HEK293 (cell line): ENCODE measurements around the gene ADGRL1.
"Not testable (repeated sequence)": the region's sequence is repeated elsewhere in the genome, so short reads cannot be mapped to it uniquely, and the experiment has no call there.

ENCODE experiments used
- CTCF ChIA-PET: fragments of 350-600 bp; formaldehyde crosslinking; extraction: SDS; loops from one replicate; lab custom pipeline; 2021; ENCODE audit warnings: antibody characterized with exemption; lab: Yijun Ruan, JAX
- POLR2A ChIA-PET: fragments of 300-600 bp; formaldehyde crosslinking; extraction: SDS; loops from one replicate; lab custom pipeline; 2020; ENCODE audit warnings: antibody characterized with exemption, inconsistent platforms; lab: Yijun Ruan, JAX
- H3K27ac ChIP-seq: fragments of 200-500 bp; sonication (Bioruptor generic); 2 replicates; pipeline ENCODE4 v1.5.1; 2014; ENCODE audit warnings: low read depth, low read length, control low read depth, inconsistent platforms; ENCODE audit errors: extremely low read depth
- H3K36me3 ChIP-seq, 2 experiments: fragments of 200-500 bp in 1 of 2; sonication (Bioruptor generic) in 1 of 2; 1 replicate in 1 of 2; 2 replicates in 1 of 2; pipeline ENCODE4 v1.5.1; 2014 to 2017; ENCODE audit warnings: inconsistent platforms in 2 of 2, low read length in 2 of 2; ENCODE audit not compliant: control insufficient read depth in 2 of 2, insufficient read depth in 1 of 2
- H3K4me1 ChIP-seq: fragments of 200-500 bp; sonication (Bioruptor generic); 2 replicates; pipeline ENCODE4 v1.5.1; 2014; ENCODE audit warnings: mild to moderate bottlenecking, low read length, inconsistent platforms; ENCODE audit not compliant: control insufficient read depth, insufficient read depth
- H3K4me3 ChIP-seq: 2 replicates; pipeline ENCODE4 v1.5.1; 2011; ENCODE audit warnings: low read depth, mild to moderate bottlenecking, control low read depth, low read length, moderate library complexity
- H3K9me3 ChIP-seq: fragments of 200-500 bp; sonication (Bioruptor generic); 2 replicates; pipeline ENCODE4 v1.5.1; 2014; ENCODE audit warnings: low read depth, low read length, inconsistent platforms; ENCODE audit not compliant: control insufficient read depth, insufficient read depth
- IKZF3 ChIP-seq: fragments of 450-650 bp; IDR thresholded peaks from 2 replicates; pipeline ENCODE4 v1.5.0; 2018; ENCODE audit warnings: missing biosample characterization, mild to moderate bottlenecking, missing genetic modification characterization, moderate library complexity
- ZNF121 ChIP-seq: fragments of 450-650 bp; formaldehyde crosslinking; IDR thresholded peaks from 2 replicates; pipeline ENCODE4 v1.5.1; 2016; ENCODE audit warnings: missing biosample characterization, missing genetic modification characterization
- ZNF157 ChIP-seq: fragments of 450-650 bp; formaldehyde crosslinking; IDR thresholded peaks from 2 replicates; pipeline ENCODE4 v1.5.1; 2016; ENCODE audit warnings: missing biosample characterization, missing genetic modification characterization
- ZNF37A ChIP-seq: fragments of 450-650 bp; IDR thresholded peaks from 2 replicates; pipeline ENCODE4 v1.5.1; 2018; ENCODE audit warnings: missing biosample characterization, missing genetic modification characterization
- TF ChIP-seq, protein P1 (sequence below): fragments of 450-650 bp; formaldehyde crosslinking; IDR thresholded peaks from 2 replicates; pipeline ENCODE4 v1.5.1; 2016; ENCODE audit warnings: missing biosample characterization, missing genetic modification characterization

The ADGRL1 gene

DNA sequence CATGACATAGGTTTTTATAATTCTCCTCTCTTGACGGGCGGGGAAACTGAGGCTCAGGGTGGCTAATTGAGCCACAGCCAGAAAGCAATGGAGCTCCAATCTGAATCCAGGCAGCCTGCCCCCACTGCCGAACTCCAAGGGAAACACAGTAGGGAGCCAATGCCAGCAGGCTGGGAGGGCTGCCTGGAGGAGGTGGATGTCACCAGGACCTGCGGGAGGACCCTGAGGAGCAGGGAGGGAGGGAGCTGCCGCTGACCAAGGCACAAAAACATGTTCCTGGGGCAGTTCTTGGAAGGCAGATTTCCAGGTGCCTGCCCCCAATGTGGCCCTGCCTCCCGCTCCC lies 41.2 kb upstream of the ADGRL1 start:
- H3K36me3 ChIP-seq, POLR2A ChIA-PET, H3K27ac ChIP-seq, H3K9me3 ChIP-seq, H3K4me3 ChIP-seq, H3K4me1 ChIP-seq: not testable (repeated sequence)
- CTCF ChIA-PET: interaction anchor here (0.6 kb wide), 1 partner anchor 33 kb away, joined by 5 read pairs; no protein-coding TSS in a partner anchor
- peak; percentile 31; the same call in 1 of the 2 replicates for TF ChIP-seq IKZF3 (tag by site-specific recombination)

DNA sequence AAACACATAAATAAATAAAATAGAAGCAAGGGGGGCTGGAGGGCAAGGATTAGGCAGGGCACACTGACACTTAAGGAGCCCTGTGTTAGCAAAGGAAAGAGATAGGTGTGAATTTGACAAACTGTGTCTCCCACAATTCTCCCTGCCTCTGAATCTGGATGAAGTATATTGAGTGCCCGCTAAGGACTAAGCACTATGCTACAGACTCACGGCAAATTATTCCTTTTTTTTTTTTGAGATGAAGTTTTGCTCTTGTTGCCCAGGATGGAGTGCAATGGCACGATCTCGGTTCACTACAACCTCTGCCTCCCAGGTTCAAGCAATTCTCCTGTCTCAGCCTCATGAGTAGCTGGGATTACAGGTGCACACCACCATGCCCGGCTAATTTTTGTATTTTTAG lies 38.4 kb upstream of the ADGRL1 start:
- H3K4me3 ChIP-seq, H3K36me3 ChIP-seq, POLR2A ChIA-PET, H3K9me3 ChIP-seq, H3K27ac ChIP-seq, H3K4me1 ChIP-seq: not testable (repeated sequence)
- peak; percentile 98 for TF ChIP-seq ZNF157 (tag by site-specific recombination)
- CTCF ChIA-PET: interaction anchor here (1.0 kb wide), 1 partner anchor 44 kb away, joined by 3 read pairs; no protein-coding TSS in a partner anchor

DNA sequence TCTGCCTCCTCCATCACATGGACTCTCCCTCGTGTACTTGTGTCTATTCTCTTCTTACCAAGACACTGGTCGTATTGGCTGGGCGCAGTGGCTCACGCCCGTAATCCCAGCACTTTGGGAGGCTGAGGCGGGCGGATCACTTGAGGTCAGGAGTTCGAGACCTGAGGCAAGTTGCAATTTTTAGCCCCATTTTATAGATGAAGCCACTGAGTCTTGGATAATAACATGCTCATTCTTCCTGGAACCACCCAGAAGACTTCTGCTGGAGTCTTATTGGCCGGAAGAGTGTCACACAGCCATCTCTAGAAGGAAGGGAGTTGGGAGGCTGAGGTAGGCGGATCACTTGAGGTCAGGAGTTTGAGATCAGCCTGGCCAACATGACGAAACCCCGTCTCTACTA lies 37.7 kb upstream of the ADGRL1 start:
- H3K27ac ChIP-seq, H3K4me1 ChIP-seq, H3K4me3 ChIP-seq, POLR2A ChIA-PET, H3K9me3 ChIP-seq, H3K36me3 ChIP-seq: not testable (repeated sequence)
- CTCF ChIA-PET: interaction anchor here (1.0 kb wide), 1 partner anchor 43 kb away, joined by 3 read pairs; no protein-coding TSS in a partner anchor

DNA sequence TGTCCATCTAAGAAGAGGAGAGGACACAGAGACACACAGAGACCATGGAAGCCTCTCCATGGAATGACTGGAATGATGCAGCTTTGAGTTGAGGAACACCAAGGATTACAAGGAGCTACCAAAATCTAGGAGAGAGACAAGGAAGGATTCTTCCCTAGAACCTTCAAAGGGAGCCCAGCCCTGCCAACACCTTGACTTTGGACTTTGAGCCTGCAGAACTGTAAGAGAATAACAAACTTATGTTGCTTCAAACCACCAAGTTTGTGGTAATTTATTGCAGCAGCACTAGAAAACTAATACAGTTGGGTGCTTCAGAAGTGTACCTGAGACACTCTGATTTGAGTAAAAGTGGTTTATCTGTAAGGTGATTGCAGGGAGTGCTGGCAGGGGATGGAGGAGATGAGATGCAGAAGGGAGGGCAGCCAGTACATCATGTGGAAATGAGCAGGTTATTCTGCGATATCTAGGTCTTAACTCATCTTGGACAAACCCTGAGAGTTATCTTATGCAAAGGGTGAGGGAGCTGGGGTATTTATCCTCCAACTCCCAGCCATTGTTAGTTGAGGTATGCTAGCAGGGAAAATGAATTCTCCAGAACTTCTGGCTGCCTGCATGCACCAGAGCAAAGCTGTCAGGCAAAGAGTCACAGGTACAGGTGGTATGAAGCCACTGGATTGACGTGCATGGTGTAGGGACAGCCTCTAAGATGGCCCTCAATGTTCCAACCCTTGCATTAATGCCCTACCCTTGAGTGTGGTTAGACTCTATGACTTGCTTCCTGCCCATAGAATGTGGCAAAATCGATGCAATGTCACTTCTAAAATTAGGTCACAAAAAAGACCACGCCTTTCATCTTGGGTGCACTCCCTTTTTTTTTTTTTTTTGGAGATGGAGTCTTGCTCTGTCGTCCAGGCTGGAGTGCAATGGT lies 31.3 kb upstream of the ADGRL1 start:
- H3K9me3 ChIP-seq: no peaks in the 10 kb centered on the region
- peak; percentile 92; the same call in 1 of the 2 replicates for TF ChIP-seq ZNF37A (tag by site-specific recombination)
- TF ChIP-seq, protein P1, sequence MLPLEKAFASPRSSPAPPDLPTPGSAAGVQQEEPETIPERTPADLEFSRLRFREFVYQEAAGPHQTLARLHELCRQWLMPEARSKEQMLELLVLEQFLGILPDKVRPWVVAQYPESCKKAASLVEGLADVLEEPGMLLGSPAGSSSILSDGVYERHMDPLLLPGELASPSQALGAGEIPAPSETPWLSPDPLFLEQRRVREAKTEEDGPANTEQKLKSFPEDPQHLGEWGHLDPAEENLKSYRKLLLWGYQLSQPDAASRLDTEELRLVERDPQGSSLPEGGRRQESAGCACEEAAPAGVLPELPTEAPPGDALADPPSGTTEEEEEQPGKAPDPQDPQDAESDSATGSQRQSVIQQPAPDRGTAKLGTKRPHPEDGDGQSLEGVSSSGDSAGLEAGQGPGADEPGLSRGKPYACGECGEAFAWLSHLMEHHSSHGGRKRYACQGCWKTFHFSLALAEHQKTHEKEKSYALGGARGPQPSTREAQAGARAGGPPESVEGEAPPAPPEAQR (tag by site-specific recombination): no peak
- TF ChIP-seq, all 188 proteins: peak for 1
- Histone ChIP-seq H3K36me3 (no peaks in the 10 kb centered on the region), H3K27ac (no peak overlapping the region), H3K4me1 (no peaks in the 10 kb centered on the region), H3K4me3 (no peak overlapping the region)
- ChIA-PET POLR2A (no interaction called here), CTCF (interaction anchor here (0.6 kb wide), 1 partner anchor 45 kb away, joined by 7 read pairs; no protein-coding TSS in a partner anchor)

DNA sequence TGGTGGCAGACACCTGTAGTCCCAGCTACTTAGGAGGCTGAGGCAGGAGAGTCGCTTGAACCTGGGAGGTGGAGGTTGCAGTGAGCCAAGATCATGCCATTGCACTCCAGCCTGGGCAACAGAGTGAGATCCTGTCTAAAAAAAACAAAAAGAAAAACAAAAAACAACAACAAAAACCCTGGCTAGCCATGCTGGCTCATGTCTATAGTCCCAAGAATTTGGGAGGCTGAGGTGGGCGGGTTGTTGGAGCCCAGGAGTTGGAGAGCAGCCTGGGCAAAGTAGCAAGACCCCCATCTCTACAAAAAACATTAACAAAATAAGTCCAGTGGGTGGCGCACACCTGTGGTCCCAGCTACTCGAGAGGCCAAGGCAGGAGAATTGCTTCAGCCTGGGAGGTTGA lies 27.0 kb upstream of the ADGRL1 start:
- POLR2A ChIA-PET: not testable (repeated sequence)

DNA sequence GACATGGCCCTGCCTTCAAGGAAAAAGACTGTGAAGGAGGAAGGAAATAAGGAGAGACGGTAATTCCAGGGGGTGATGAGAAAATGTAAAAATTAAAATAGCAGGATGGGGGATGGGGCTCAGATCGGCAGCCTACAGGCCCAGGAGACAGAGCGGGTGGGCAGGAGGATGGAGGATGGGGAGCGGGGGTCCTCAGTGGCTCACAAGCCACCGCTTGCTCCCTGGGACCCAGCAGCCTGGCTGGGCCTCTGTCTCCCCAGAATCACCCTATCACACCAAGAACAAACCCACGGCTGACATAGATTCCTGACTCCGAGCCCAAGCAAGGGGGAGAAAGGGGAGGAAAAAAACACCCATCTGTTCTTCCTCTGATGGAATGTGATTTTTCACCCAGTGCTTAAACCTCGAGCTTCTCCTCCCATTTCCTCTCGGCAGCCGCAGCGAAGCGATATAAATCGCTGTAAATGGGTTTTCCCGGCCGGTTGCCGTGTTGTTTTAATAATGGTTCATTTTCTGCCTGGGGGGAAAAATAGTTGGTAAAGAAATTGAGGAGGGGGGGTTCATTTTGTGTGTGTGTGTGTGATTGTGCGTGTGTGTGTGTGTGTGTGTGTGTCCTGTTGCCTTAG lies 22.6 kb upstream of the ADGRL1 start:
- H3K27ac ChIP-seq, POLR2A ChIA-PET, H3K4me1 ChIP-seq, H3K36me3 ChIP-seq, H3K9me3 ChIP-seq, H3K4me3 ChIP-seq: not testable (repeated sequence)
- CTCF ChIA-PET: interaction anchor here (0.6 to 0.7 kb wide), 2 partner anchors 13 to 87 kb away, joined by 4 to 9 read pairs; no protein-coding TSS in a partner anchor

More for the DNA sequence above, 27.0 kb upstream of the ADGRL1 start:
- H3K36me3 ChIP-seq, H3K27ac ChIP-seq, H3K4me3 ChIP-seq, H3K4me1 ChIP-seq, H3K9me3 ChIP-seq, CTCF ChIA-PET: not testable (repeated sequence)
- TF ChIP-seq ZNF121 (tag by site-specific recombination): 0 out of 2 replicates have a peak, but pooled peaks have one; percentile 51
